IMR-90 (cell line): ENCODE measurements around the gene ATP2C2.

Source experiments
- CTCF ChIP-seq: conservative IDR thresholded peaks from 2 replicates; pipeline ENCODE4 v1.5.1; 2012; ENCODE audit warnings: mild to moderate bottlenecking, low read depth, low read length, improper control_type of control experiment
- POLR2A ChIP-seq: IDR thresholded peaks from 2 replicates; pipeline ENCODE4 v1.6.1; 2012; ENCODE audit warnings: mild to moderate bottlenecking, low read depth, low read length
- RCOR1 ChIP-seq: IDR thresholded peaks from 2 replicates; pipeline ENCODE4 v1.6.1; 2012; ENCODE audit warnings: mild to moderate bottlenecking, low read length, improper control_type of control experiment; ENCODE audit not compliant: insufficient replicate concordance

GRCh38 chr16:84482001-84482891 lies 113.9 kb downstream of the ATP2C2 start:
- TF ChIP-seq CTCF (no peak), RCOR1 (no peak), POLR2A (no peak)
